Upper lobe of left lung (tissue), 6 donors: Measurements from ENCODE around the gene SRP14. TPM values are rescaled to one million over a fixed set of nuclear protein-coding genes. Genes with fewer than 3 reads are reported as not detected.
A peak's percentile ranks its signal among the peaks of the same experiment; 100 is the strongest.

Source experiments
- ATAC-seq, 2 donors: fragments of 200-7000 bp; cut with Tn5 transposase; one replicate each; pipeline ENCODE4 v1.9.1; 2022; ENCODE audit warnings: mild to moderate bottlenecking in 2 of 2, moderate library complexity in 2 of 2; ENCODE audit not compliant: low FRiP score in 2 of 2
- DNase-seq, 2 donors: peaks; one replicate each; pipeline ENCODE4 v3.0.0-alpha.2; 2019 to 2020
- H3K27ac ChIP-seq, 4 donors: fragments of 200-600 bp; sonication (generic); one replicate each; pipeline ENCODE4 v1.5.1; 2016 to 2019
- H3K27me3 ChIP-seq, 4 donors: fragments of 200-600 bp; sonication (generic); one replicate each; pipeline ENCODE4 v1.5.1; 2017 to 2019
- H3K36me3 ChIP-seq, 4 donors: fragments of 200-600 bp; sonication (generic); one replicate each; pipeline ENCODE4 v1.5.1; 2016 to 2019
- H3K4me1 ChIP-seq, 4 donors: fragments of 200-600 bp; sonication (generic); one replicate each; pipeline ENCODE4 v1.5.1; 2018 to 2019
- H3K4me3 ChIP-seq, 4 donors: fragments of 200-600 bp; sonication (generic); one replicate each; pipeline ENCODE4 v1.5.1; 2017 to 2019; ENCODE audit warnings: mild to moderate bottlenecking in 2 of 4, moderate library complexity in 1 of 4
- H3K9me3 ChIP-seq, 4 donors: fragments of 200-600 bp; sonication (generic); one replicate each; pipeline ENCODE4 v1.5.1; 2018 to 2019
- EP300 ChIP-seq, 4 donors: sonication (generic); formaldehyde crosslinking; IDR thresholded peaks; one replicate each; pipeline ENCODE4 v1.5.1; 2017; ENCODE audit warnings: antibody characterized with exemption in 4 of 4, control low read depth in 2 of 4
- POLR2A ChIP-seq, 4 donors: fragments of 450-650 bp; IDR thresholded peaks; one replicate each; pipeline ENCODE4 v1.5.1; 2016 to 2017; ENCODE audit warnings: antibody characterized with exemption in 4 of 4, mild to moderate bottlenecking in 2 of 4
- POLR2AphosphoS5 ChIP-seq, 2 donors: sonication (generic); formaldehyde crosslinking; IDR thresholded peaks; one replicate each; pipeline ENCODE4 v1.5.1; 2017; ENCODE audit warnings: antibody characterized with exemption in 2 of 2
- WGBS, 2 donors: methylation state at CpG; one replicate each; pipeline ENCODE4 v1.1.5; 2017 to 2018; 5-methylcytosine and 5-hydroxymethylcytosine counted together
- total RNA-seq, 6 donors: library from RNA; depleted of rRNA in 4 of 6; stranded (reverse); fragments of >200 nt in 4 of 6; gene quantifications; one replicate each; pipeline versions ENCODE4 v1.1.0 to v1.2.1, GENCODE V29; 2016 to 2021
- TF ChIP-seq, protein P1 (sequence below), 6 experiments: fragments of 450-650 bp in 4 of 6; fragments of 200-600 bp in 2 of 6; sonication (generic) in 2 of 6; IDR thresholded peaks; one replicate each; pipeline ENCODE4 v1.5.1; 2016 to 2019; ENCODE audit warnings: antibody characterized with exemption in 6 of 6
- donor health status: DM: no; HTN: no; CAD: no; lungs with moderate emphysema.
- donor health status: DM: no; HTN: yes; CAD: no; lungs with severe emphysema.

Gene SRP14
- total RNA-seq, 6 donors from 2014 or later: 55.5 to 342 (median 191) TPM

DNA sequence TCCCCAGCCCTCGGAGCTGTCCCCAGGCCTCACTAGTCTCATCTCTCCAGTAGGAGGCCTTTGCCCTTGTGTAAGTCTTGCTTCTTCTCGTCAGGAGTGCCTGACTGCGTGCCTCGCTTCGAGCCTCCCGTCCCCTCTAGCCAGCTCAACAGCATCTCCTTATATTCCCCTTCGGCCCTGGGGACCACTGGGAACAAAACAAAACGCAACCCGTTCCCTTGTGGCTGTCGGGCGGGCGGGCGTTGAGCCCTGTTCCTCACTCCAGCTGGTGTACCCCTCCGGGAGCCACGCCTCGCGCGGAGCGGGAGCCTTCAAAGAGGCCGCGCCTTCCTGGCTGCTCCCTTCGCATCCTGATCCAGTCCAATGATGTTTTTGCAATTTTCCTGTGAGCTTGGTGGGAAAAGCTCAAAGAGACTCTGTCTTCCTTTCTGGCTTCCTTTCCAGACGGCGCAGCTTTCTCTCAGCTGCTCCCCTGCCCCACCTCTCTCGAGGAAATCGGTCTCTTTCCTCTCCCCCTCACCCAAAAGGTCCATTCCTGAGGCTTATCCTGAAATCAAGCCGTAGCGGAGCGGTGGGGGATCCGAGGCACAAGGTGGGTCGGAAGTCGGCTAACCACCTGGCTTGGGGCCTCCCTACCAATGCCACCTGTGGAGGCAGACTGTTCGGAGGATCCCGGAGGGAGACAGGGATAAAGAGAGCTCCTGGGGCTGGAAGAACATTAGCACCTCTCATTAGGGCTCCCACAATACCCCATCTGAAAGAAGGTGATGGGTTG lies 33.4 kb upstream of the SRP14 start:
- peak in 1 of 2 donors; percentile 38 for ATAC-seq
- no peak overlapping the region for H3K27ac ChIP-seq
- H3K9me3 ChIP-seq: no peaks in the 10 kb centered on the region
- DNase-seq: peak in 1 of 2 donors; percentile 79
- 61 to 75% methylated on average over 33 to 34 of the region's 34 CpGs for WGBS, 2 donors
- peaks cover 25 to 34% (median 31%) of the 10 kb centered on the region in 4 donors for H3K4me1 ChIP-seq
- H3K4me3 ChIP-seq: no peak overlapping the region
- TF ChIP-seq POLR2AphosphoS5 (IDR thresholded peaks at IDR 0.05) (no peak), POLR2A (IDR thresholded peaks at IDR 0.05) (no peak), EP300 (IDR thresholded peaks at IDR 0.05) (no peak)
- TF ChIP-seq, protein P1, sequence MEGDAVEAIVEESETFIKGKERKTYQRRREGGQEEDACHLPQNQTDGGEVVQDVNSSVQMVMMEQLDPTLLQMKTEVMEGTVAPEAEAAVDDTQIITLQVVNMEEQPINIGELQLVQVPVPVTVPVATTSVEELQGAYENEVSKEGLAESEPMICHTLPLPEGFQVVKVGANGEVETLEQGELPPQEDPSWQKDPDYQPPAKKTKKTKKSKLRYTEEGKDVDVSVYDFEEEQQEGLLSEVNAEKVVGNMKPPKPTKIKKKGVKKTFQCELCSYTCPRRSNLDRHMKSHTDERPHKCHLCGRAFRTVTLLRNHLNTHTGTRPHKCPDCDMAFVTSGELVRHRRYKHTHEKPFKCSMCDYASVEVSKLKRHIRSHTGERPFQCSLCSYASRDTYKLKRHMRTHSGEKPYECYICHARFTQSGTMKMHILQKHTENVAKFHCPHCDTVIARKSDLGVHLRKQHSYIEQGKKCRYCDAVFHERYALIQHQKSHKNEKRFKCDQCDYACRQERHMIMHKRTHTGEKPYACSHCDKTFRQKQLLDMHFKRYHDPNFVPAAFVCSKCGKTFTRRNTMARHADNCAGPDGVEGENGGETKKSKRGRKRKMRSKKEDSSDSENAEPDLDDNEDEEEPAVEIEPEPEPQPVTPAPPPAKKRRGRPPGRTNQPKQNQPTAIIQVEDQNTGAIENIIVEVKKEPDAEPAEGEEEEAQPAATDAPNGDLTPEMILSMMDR (IDR thresholded peaks at IDR 0.05): no peak
- no peaks in the 10 kb centered on the region for H3K27me3 ChIP-seq
- no peaks in the 10 kb centered on the region for H3K36me3 ChIP-seq

DNA sequence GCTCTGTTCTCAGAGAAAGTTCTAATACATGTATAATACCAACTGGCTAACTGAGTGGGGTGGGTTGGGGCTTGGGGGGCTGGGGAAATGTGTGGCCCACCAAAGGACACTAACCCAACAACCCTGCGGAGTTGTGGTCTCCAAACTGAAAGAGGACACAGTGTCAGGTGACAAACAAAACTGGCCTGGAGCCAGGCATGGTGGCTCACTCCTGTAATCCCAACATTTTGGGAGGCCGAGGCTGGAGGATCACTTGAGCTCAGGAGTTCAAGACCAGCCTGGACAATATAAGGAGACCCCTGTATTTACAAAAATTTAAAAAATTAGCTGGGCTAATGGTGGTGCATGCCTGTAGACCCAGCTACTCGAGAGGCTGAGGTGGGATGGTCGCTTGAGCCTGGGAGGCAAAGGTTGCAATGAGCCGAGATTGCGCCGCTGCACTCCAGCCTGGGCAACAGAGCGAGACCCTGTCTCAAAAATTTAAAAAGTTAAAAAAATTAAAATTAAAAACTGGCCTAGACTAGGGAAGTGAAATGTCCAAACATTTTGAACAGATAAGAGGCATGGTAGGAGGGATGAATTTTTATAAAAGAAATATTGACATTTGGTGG lies 31.7 kb upstream of the SRP14 start:
- 93 to 95% methylated on average over 8 of the region's 8 CpGs for WGBS, 2 donors
- H3K27ac ChIP-seq: no peak overlapping the region
- H3K9me3 ChIP-seq: no peaks in the 10 kb centered on the region
- H3K27me3 ChIP-seq: no peaks in the 10 kb centered on the region
- H3K4me1 ChIP-seq: peaks cover 25 to 34% (median 30%) of the 10 kb centered on the region in 4 donors
- H3K36me3 ChIP-seq: no peaks in the 10 kb centered on the region
- H3K4me3 ChIP-seq: no peak overlapping the region
- ATAC-seq (no peak), DNase-seq (no peak)
- TF ChIP-seq EP300 (IDR thresholded peaks at IDR 0.05): no peak
- TF ChIP-seq, protein P1 (IDR thresholded peaks at IDR 0.05): no peak
- no peak for TF ChIP-seq POLR2A (IDR thresholded peaks at IDR 0.05)
- TF ChIP-seq POLR2AphosphoS5 (IDR thresholded peaks at IDR 0.05): no peak

DNA sequence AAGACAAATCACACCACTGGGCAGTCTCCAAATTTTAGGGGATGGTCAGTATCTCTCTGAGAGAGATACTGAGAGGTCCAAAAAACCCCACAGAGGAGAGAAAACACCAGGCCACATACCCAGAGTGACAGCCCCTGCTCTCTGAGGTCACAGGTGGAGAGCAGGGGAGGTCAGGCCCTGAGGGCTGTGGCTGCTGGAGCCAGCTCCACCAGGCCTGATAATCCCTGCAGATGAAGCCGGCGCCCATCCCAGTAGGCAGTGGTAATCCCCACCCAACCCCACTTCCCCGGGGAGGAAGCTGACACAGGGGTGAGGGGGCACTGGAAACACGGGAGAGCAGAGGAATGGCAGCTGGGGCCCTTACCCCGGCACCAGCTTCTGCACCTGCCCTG lies 31.2 kb upstream of the SRP14 start:
- Histone ChIP-seq H3K4me1 (peaks cover 25 to 28% (median 26%) of the 10 kb centered on the region in 4 donors), H3K27me3 (no peaks in the 10 kb centered on the region), H3K27ac (peak overlapping the region in 1 of 4 donors; percentile 91), H3K4me3 (no peak overlapping the region), H3K9me3 (no peaks in the 10 kb centered on the region), H3K36me3 (no peaks in the 10 kb centered on the region)
- no peak for DNase-seq
- 76 to 78% methylated on average over 5 of the region's 5 CpGs for WGBS, 2 donors
- no peak for ATAC-seq
- TF ChIP-seq POLR2A (IDR thresholded peaks at IDR 0.05) (no peak), POLR2AphosphoS5 (IDR thresholded peaks at IDR 0.05) (no peak), EP300 (IDR thresholded peaks at IDR 0.05) (no peak)
- TF ChIP-seq, protein P1 (IDR thresholded peaks at IDR 0.05): no peak

DNA sequence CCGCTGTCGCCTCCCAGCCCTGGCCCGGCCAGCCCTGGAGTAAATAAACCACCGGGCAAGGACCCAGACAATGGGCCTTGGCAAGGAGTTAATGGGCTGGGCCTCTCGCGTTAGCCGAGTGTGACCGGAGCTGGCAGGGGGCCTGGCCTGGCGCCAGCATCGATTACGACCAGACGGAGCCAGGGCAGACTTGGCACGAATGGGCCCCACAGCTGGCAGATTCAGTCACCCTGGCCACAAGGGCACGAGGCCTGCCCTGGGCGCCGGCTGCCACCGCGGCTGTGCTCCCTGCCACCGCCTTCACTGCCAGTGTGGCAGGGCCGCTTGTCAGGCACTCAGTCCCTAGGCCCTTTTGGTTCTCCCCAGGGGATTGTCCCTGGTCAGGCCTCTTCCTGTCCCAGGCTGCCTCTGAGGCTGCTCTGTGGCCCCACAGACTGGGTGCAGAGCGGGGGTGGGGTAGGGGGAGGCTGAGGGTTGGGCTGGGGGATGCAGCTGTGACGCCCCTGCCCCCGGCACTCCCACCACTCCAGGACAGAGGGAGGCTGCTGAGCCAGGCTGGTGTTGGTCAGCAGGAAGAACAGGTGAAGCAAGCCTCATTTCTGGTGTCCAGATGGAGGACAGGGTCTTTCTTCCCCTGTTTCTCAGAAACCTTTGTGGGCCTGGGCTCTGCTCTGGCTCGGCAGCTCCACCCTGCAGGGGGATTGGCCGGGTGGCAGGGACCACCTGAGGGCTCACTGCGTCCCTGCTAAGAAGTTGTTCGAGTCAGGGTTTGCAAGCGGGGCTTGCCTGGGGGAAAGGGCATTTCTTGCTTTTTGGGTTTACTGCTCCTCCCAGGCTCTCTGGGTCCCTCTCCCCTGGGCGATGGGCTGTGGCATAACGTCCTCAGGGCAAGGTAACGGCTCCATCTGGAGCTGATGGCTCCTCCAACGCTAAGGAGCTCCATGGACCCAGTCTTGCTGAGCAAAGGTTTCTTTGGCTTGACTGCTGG lies 30.5 kb upstream of the SRP14 start:
- H3K4me1 ChIP-seq: peaks cover 19 to 26% (median 23%) of the 10 kb centered on the region in 4 donors
- H3K36me3 ChIP-seq: no peaks in the 10 kb centered on the region
- TF ChIP-seq POLR2AphosphoS5 (IDR thresholded peaks at IDR 0.05) (peak in 1 of 2 donors; percentile 73), POLR2A (IDR thresholded peaks at IDR 0.05) (peak in 1 of 4 donors; percentile 57), EP300 (IDR thresholded peaks at IDR 0.05) (peak in 1 of 4 donors; percentile 44)
- TF ChIP-seq, protein P1 (IDR thresholded peaks at IDR 0.05): peak in 1 of 6 experiments; percentile 18
- peak overlapping the region; percentile 71 to 91 (median 82) for H3K27ac ChIP-seq
- no peak overlapping the region for H3K4me3 ChIP-seq
- peak; percentile 95 for DNase-seq
- 28 to 61% methylated on average over 3 to 14 of the region's 32 CpGs for WGBS, 2 donors
- H3K9me3 ChIP-seq: no peaks in the 10 kb centered on the region
- H3K27me3 ChIP-seq: no peaks in the 10 kb centered on the region
- peak; percentile 81 to 90 for ATAC-seq
